Measurements from ENCODE around the gene NLRC3.
"Not testable (repeated sequence)": the region's sequence is repeated elsewhere in the genome, so short reads cannot be mapped to it uniquely, and the experiment has no call there.

The NLRC3 gene

GRCh38 chr16:3511286-3512180, 65.7 kb downstream of the NLRC3 start:
- DNase-seq, result no peak

GRCh38 chr16:3510416-3510815, 66.8 kb downstream of the NLRC3 start:
- DNase-seq, result no peak

GRCh38 chr16:3509470-3509928, 67.7 kb downstream of the NLRC3 start:
- no peak for DNase-seq

GRCh38 chr16:3508736-3509135, 68.5 kb downstream of the NLRC3 start:
- no peak for DNase-seq

GRCh38 chr16:3503523-3503922, 73.7 kb downstream of the NLRC3 start:
- no peak for DNase-seq

- no peak for DNase-seq
Observed at GRCh38 chr16:3501783-3502400, 75.3 kb downstream of the NLRC3 start.

GRCh38 chr16:3501412-3501761, 75.8 kb downstream of the NLRC3 start:
- DNase-seq, result not testable (repeated sequence)

GRCh38 chr16:3498988-3499387, 78.2 kb downstream of the NLRC3 start:
- DNase-seq, result no peak

- no peak for DNase-seq
Observed at GRCh38 chr16:3497771-3498170, 79.4 kb downstream of the NLRC3 start.

- no peak for DNase-seq
Observed at GRCh38 chr16:3496386-3496785, 80.8 kb downstream of the NLRC3 start.

GRCh38 chr16:3495176-3495575, 82.0 kb downstream of the NLRC3 start, which contains the start of gene C16orf90:
Gene C16orf90 (minus strand): TSS chr16:3495489. CDS start chr16:3495421, 68 bp downstream.
- DNase-seq, result no peak

- DNase-seq, result no peak
Observed at GRCh38 chr16:3494386-3494973, 82.7 kb downstream of the NLRC3 start.

- DNase-seq, result no peak
Observed at GRCh38 chr16:3492356-3492755, 84.8 kb downstream of the NLRC3 start.

- DNase-seq, result no peak
Observed at GRCh38 chr16:3490911-3491629, 86.1 kb downstream of the NLRC3 start.
